PC-3 (cell line): ENCODE measurements around the gene CDKN1A. TPM values are rescaled to one million over a fixed set of nuclear protein-coding genes. Genes with fewer than 3 reads are reported as not detected.

Experiments
- ATAC-seq: fragments of 200-7000 bp; cut with Tn5 transposase; 2 replicates; pipeline ENCODE4 v1.9.1; 2020; ENCODE audit warnings: mild to moderate bottlenecking, moderate library complexity
- BruUV-seq: library from RNA; stranded (reverse); fragments of 400-500 nt; replicated peaks from 2 replicates; lab custom pipeline; 2021; lab: Mats Ljungman, UMichigan
- CTCF ChIA-PET: fragments of 300-600 bp; sonication (Branson Sonifier 250); formaldehyde crosslinking; loops from one replicate; lab custom pipeline; 2022; ENCODE audit warnings: antibody characterized with exemption; lab: Charles Lee
- POLR2A ChIA-PET: fragments of 300-600 bp; sonication (Branson Sonifier 250); formaldehyde crosslinking; loops from one replicate; lab custom pipeline; 2022; ENCODE audit warnings: antibody characterized with exemption; ENCODE audit not compliant: unreplicated experiment; lab: Charles Lee
- DNase-seq: peaks from one replicate; pipeline ENCODE4 v3.0.0-alpha.2; 2015
- H2AFZ ChIP-seq: fragments of 300-600 bp; sonication (generic); 2 replicates; pipeline ENCODE4 v1.6.0; 2016; ENCODE audit warnings: antibody characterized with exemption, low read length
- H3F3A ChIP-seq: fragments of 300-600 bp; sonication (generic); one replicate; pipeline ENCODE4 v1.6.0; 2017; ENCODE audit warnings: antibody characterized with exemption, low read length, control low read depth, mild to moderate bottlenecking; ENCODE audit not compliant: unreplicated experiment
- H3K27ac ChIP-seq: fragments of 300-600 bp; sonication (generic); 2 replicates; pipeline ENCODE4 v1.5.1; 2016; ENCODE audit warnings: mild to moderate bottlenecking, low read length
- H3K27me3 ChIP-seq: fragments of 300-600 bp; sonication (generic); 2 replicates; pipeline ENCODE4 v1.6.1; 2016; ENCODE audit warnings: low read length, mixed read lengths
- H3K36me3 ChIP-seq: fragments of 300-600 bp; sonication (generic); 2 replicates; pipeline ENCODE4 v1.6.1; 2016; ENCODE audit warnings: low read depth, mixed run types, low read length, mixed read lengths
- H3K4me1 ChIP-seq: fragments of 300-600 bp; sonication (generic); 2 replicates; pipeline ENCODE4 v1.5.1; 2016; ENCODE audit warnings: low read length; ENCODE audit not compliant: insufficient read depth
- H3K4me2 ChIP-seq: fragments of 300-600 bp; sonication (generic); 2 replicates; pipeline ENCODE4 v1.6.0; 2016; ENCODE audit warnings: low read length
- H3K4me3 ChIP-seq: fragments of 300-600 bp; sonication (generic); 2 replicates; pipeline ENCODE4 v1.5.1; 2016; ENCODE audit warnings: mild to moderate bottlenecking, low read length, mixed read lengths
- H3K79me2 ChIP-seq: fragments of 300-600 bp; sonication (generic); 2 replicates; pipeline ENCODE4 v1.6.1; 2017; ENCODE audit warnings: low read length, mixed read lengths
- H3K9ac ChIP-seq: fragments of 300-600 bp; sonication (generic); 2 replicates; pipeline ENCODE4 v1.6.0; 2016; ENCODE audit warnings: mild to moderate bottlenecking, low read length
- H3K9me2 ChIP-seq: fragments of 300-600 bp; sonication (generic); replicated peaks from 2 replicates; pipeline ENCODE4 v1.6.1; 2016; ENCODE audit warnings: mixed run types, low read length, mixed read lengths
- H3K9me3 ChIP-seq: fragments of 300-600 bp; sonication (generic); 2 replicates; pipeline ENCODE4 v1.6.1; 2016; ENCODE audit warnings: low read length, mixed read lengths
- H4K20me1 ChIP-seq: fragments of 300-600 bp; sonication (generic); 2 replicates; pipeline ENCODE4 v1.6.1; 2016; ENCODE audit warnings: low read length, mixed read lengths
- CTCF ChIP-seq: fragments of 300-600 bp; sonication (generic); conservative IDR thresholded peaks from 2 replicates; pipeline ENCODE4 v1.5.1; 2017; ENCODE audit warnings: antibody characterized with exemption, low read depth, mild to moderate bottlenecking, low read length
- EZH2 ChIP-seq: fragments of 300-600 bp; sonication (generic); IDR thresholded peaks from one replicate; pipeline ENCODE4 v1.6.1; 2017; ENCODE audit warnings: antibody characterized with exemption, mild to moderate bottlenecking, low read length; ENCODE audit not compliant: unreplicated experiment
- EZH2phosphoT487 ChIP-seq: fragments of 300-600 bp; sonication (generic); IDR thresholded peaks from 2 replicates; pipeline ENCODE4 v1.6.1; 2018; ENCODE audit warnings: mild to moderate bottlenecking, antibody characterized with exemption, low read length, borderline replicate concordance
- intact Hi-C: fragments of 100-400 bp; cut with micrococcal nuclease; formaldehyde crosslinking; loops from 2 replicates; pipeline ENCODE4 v1.9.0; 2023
- total RNA-seq: library from RNA; depleted of rRNA; stranded (reverse); fragments of >200 nt; gene quantifications from 2 replicates; pipeline ENCODE4 v1.2.3, GENCODE V29; 2014

CDKN1A gene
- total RNA-seq, 1 experiment from 2014 or later, result 79.5 TPM

GRCh38 chr6:36686668-36687513 lies 8.4 kb downstream of the CDKN1A start:
- H3K9me2 ChIP-seq, result no peaks in the 10 kb centered on the region
- H3K27me3 ChIP-seq, result no peaks in the 10 kb centered on the region
- ChIA-PET CTCF (no interaction called here), POLR2A (no interaction called here)
- H3K36me3 ChIP-seq, result peaks cover 12% of the 10 kb centered on the region
- H3K4me2 ChIP-seq, result no peak overlapping the region
- H3K79me2 ChIP-seq, result 0 out of 2 replicates have a peak, but pooled peaks cover 15% of the 10 kb centered on the region
- peaks cover 31% of the 10 kb centered on the region for H3K4me1 ChIP-seq
- no peak overlapping the region for H2AFZ ChIP-seq
- DNase-seq (no peak), ATAC-seq (no peak)
- H3K4me3 ChIP-seq, result no peak overlapping the region
- no peaks in the 10 kb centered on the region for H4K20me1 ChIP-seq
- no TSS peak for BruUV-seq
- no peaks in the 10 kb centered on the region for H3F3A ChIP-seq
- TF ChIP-seq EZH2phosphoT487 (no peak), CTCF (no peak), EZH2 (no peak)
- intact Hi-C loops, result no loop called here
- no peak overlapping the region for H3K27ac ChIP-seq
- H3K9me3 ChIP-seq, result no peaks in the 10 kb centered on the region
- no peak overlapping the region for H3K9ac ChIP-seq

- intact Hi-C loops, result no loop called here
- Histone ChIP-seq H3K4me1 (peaks cover 18% of the 10 kb centered on the region), H3F3A (no peaks in the 10 kb centered on the region), H2AFZ (no peak overlapping the region), H3K9me3 (no peaks in the 10 kb centered on the region), H3K36me3 (peaks cover 12% of the 10 kb centered on the region), H3K27ac (no peak overlapping the region), H3K4me2 (no peak overlapping the region), H3K27me3 (no peaks in the 10 kb centered on the region), H3K79me2 (0 out of 2 replicates have a peak, but pooled peaks cover 14% of the 10 kb centered on the region), H3K9me2 (no peaks in the 10 kb centered on the region), H3K9ac (no peak overlapping the region), H3K4me3 (no peak overlapping the region), H4K20me1 (no peaks in the 10 kb centered on the region)
- DNase-seq (no peak), ATAC-seq (no peak)
- no TSS peak for BruUV-seq
- ChIA-PET CTCF (no interaction called here), POLR2A (interaction anchor here (0.7 kb wide), 1 partner anchor 247 kb away, joined by 3 read pairs; no protein-coding TSS in a partner anchor)
- TF ChIP-seq EZH2 (no peak), EZH2phosphoT487 (no peak), CTCF (no peak)
Observed at GRCh38 chr6:36688063-36688738, 9.7 kb downstream of the CDKN1A start.
